K562 (cell line): ENCODE data around the gene TMEM41B. TPM values are rescaled to one million over a fixed set of nuclear protein-coding genes. Genes with fewer than 3 reads are reported as not detected.
"Not testable (repeated sequence)": the region's sequence is repeated elsewhere in the genome, so short reads cannot be mapped to it uniquely, and the experiment has no call there.

Source experiments
- BCL6 ChIP-seq: fragments of 250-450 bp; sonication (Bioruptor Pico); IDR thresholded peaks from 2 replicates; pipeline ENCODE4 v1.4.0; 2020
- CAMTA2 ChIP-seq: fragments of 250-450 bp; sonication (Bioruptor Pico); conservative IDR thresholded peaks from 2 replicates; pipeline ENCODE4 v1.5.1; 2022
- ELF4 ChIP-seq: fragments of 450-650 bp; formaldehyde crosslinking; IDR thresholded peaks from 2 replicates; pipeline ENCODE4 v1.4.0; 2022; ENCODE audit warnings: missing genetic modification characterization
- ERF ChIP-seq: fragments of 450-650 bp; formaldehyde crosslinking; IDR thresholded peaks from 2 replicates; pipeline ENCODE4 v1.4.0; 2020; ENCODE audit warnings: mild to moderate bottlenecking, mixed read lengths
- L3MBTL2 ChIP-seq: fragments of 450-650 bp; IDR thresholded peaks from 2 replicates; pipeline ENCODE4 v1.6.1; 2016; ENCODE audit warnings: mild to moderate bottlenecking, moderate library complexity
- MECOM ChIP-seq: fragments of 250-450 bp; sonication (Bioruptor Pico); IDR thresholded peaks from 2 replicates; pipeline ENCODE4 v1.8.0; 2022; ENCODE audit warnings: inconsistent platforms
- NFE2L1 ChIP-seq: fragments of 450-650 bp; IDR thresholded peaks from 2 replicates; pipeline ENCODE4 v1.6.1; 2016; ENCODE audit warnings: missing genetic modification characterization, low read depth, mild to moderate bottlenecking, missing compliant biosample characterization, moderate library complexity, borderline replicate concordance
- ZKSCAN8 ChIP-seq: fragments of 200-800 bp; sonication (Bioruptor generic); IDR thresholded peaks from 2 replicates; pipeline ENCODE4 v1.6.1; 2016; ENCODE audit warnings: missing genetic modification characterization, missing compliant biosample characterization
- ZNF41 ChIP-seq: fragments of 250-450 bp; sonication (Bioruptor Pico); conservative IDR thresholded peaks from 2 replicates; pipeline ENCODE4 v1.4.0; 2020; ENCODE audit warnings: mild to moderate bottlenecking
- polyA plus RNA-seq, 8 experiments: library from polyadenylated mRNA; depleted of rRNA in 4 of 8; stranded (reverse) in 5 of 8; unstranded in 3 of 8; fragments of >200 nt; fragmentation: Nextera tagmentation in 2 of 8; fragmentation: Illumina TruSeq in 1 of 8; extraction: Ambion mirVana in 2 of 8; extraction: Trizol in 1 of 8; gene quantifications; 2 replicates each; pipeline versions ENCODE4 v1.2.1 to v1.2.3, GENCODE V29; 2011 to 2014; ENCODE audit warnings: inconsistent platforms in 1 of 8, missing spikeins in 1 of 8
- total RNA-seq, 7 experiments: library from RNA; depleted of rRNA in 6 of 7; stranded (reverse); fragments of >200 nt in 6 of 7; fragmentation: Illumina TruSeq in 2 of 7; extraction: Trizol in 2 of 7; gene quantifications; 2 replicates each; pipeline versions ENCODE4 v1.2.1 to v1.2.3, GENCODE V29; 2011 to 2021; ENCODE audit warnings: low replicate concordance in 1 of 7
- TF ChIP-seq, protein P1 (sequence below): fragments of 250-450 bp; sonication (Bioruptor Pico); IDR thresholded peaks from 2 replicates; pipeline ENCODE4 v1.8.0; 2021; ENCODE audit warnings: moderate library complexity, mild to moderate bottlenecking, inconsistent platforms
- TF ChIP-seq, protein P2 (sequence below), 3 experiments: fragments of 200-800 bp in 1 of 3; fragments of 250-450 bp in 1 of 3; fragments of 450-650 bp in 1 of 3; sonication (Bioruptor Pico) in 1 of 3; sonication (Bioruptor generic) in 1 of 3; formaldehyde crosslinking in 1 of 3; IDR thresholded peaks; 2 replicates each; pipeline versions ENCODE4 v1.6.1 to v1.8.0; 2016 to 2022; ENCODE audit warnings: mild to moderate bottlenecking in 2 of 3, missing genetic modification characterization in 2 of 3, missing compliant biosample characterization in 1 of 3, moderate library complexity in 1 of 3
- TF ChIP-seq, protein P3 (sequence below), 2 experiments: IDR thresholded peaks in 1 of 2; conservative IDR thresholded peaks in 1 of 2; 2 replicates each; pipeline ENCODE4 v1.6.1; 2016; ENCODE audit warnings: low read depth in 2 of 2, mild to moderate bottlenecking in 1 of 2, missing compliant biosample characterization in 1 of 2, missing genetic modification characterization in 1 of 2, moderate library complexity in 1 of 2
- TF ChIP-seq, protein P4 (sequence below): sonication (generic); formaldehyde crosslinking; IDR thresholded peaks from 2 replicates; pipeline ENCODE4 v1.9.0; 2022; ENCODE audit warnings: mild to moderate bottlenecking, missing genetic modification reagents
- TF ChIP-seq, protein P5 (sequence below): fragments of 450-650 bp; conservative IDR thresholded peaks from 2 replicates; pipeline ENCODE4 v1.6.1; 2016; ENCODE audit warnings: missing genetic modification characterization, low read depth, mild to moderate bottlenecking, control low read depth, missing compliant biosample characterization

The TMEM41B gene
- total and polyA plus RNA-seq, 9 of the 15 experiments (the other 6 are each of a cell fraction or from before 2014, with no cell fraction given), result 17.1 to 89.6 (median 48.7) TPM

DNA sequence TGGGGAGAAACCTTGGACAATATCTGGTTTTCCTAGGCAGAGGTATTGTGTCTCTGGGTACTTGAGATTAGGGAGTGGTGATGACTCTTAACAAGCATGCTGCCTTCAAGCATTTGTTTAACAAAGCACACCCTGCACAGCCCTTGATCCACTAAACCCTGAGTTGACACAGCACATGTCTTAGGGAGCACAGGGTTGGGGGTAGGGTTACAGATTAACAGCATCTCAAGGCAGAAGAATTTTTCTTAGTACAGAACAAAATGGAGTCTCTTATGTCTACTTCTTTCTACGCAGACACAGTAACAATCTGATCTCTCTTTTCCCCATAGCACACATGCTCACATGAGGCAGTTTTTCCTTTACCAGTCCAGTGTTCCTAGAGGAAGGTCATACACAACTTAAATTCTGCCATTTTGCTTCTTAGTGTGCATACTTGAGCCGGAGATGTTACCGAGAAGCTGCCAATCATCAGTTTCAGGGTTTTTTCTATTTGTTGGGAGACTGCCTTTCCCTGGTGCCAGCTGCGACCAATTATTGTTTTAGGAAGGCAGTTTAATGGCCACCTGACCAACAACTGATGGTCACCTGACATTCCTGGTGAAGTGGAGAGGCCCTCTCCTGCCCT is 5.1 kb upstream of the TMEM41B start (continued):
- TF ChIP-seq, protein P1, sequence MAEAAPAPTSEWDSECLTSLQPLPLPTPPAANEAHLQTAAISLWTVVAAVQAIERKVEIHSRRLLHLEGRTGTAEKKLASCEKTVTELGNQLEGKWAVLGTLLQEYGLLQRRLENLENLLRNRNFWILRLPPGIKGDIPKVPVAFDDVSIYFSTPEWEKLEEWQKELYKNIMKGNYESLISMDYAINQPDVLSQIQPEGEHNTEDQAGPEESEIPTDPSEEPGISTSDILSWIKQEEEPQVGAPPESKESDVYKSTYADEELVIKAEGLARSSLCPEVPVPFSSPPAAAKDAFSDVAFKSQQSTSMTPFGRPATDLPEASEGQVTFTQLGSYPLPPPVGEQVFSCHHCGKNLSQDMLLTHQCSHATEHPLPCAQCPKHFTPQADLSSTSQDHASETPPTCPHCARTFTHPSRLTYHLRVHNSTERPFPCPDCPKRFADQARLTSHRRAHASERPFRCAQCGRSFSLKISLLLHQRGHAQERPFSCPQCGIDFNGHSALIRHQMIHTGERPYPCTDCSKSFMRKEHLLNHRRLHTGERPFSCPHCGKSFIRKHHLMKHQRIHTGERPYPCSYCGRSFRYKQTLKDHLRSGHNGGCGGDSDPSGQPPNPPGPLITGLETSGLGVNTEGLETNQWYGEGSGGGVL (CRISPR knock-in tag), result peak; percentile 81
- TF ChIP-seq ZKSCAN8 (CRISPR knock-in tag) (0 out of 2 replicates have a peak, but pooled peaks have one; percentile 73), NFE2L1 (tag) (peak; percentile 29; the same call in 1 of the 2 replicates), L3MBTL2 (peak; percentile 70), BCL6 (CRISPR knock-in tag) (peak; percentile 60; the same call in 1 of the 2 replicates), ELF4 (CRISPR knock-in tag) (peak; percentile 81), ZNF41 (CRISPR knock-in tag) (peak; percentile 91), ERF (CRISPR knock-in tag) (peak; percentile 85; the same call in 1 of the 2 replicates), CAMTA2 (CRISPR knock-in tag) (0 out of 2 replicates have a peak, but pooled peaks have one; percentile 62), MECOM (CRISPR knock-in tag) (peak; percentile 93)
- TF ChIP-seq, protein P2, sequence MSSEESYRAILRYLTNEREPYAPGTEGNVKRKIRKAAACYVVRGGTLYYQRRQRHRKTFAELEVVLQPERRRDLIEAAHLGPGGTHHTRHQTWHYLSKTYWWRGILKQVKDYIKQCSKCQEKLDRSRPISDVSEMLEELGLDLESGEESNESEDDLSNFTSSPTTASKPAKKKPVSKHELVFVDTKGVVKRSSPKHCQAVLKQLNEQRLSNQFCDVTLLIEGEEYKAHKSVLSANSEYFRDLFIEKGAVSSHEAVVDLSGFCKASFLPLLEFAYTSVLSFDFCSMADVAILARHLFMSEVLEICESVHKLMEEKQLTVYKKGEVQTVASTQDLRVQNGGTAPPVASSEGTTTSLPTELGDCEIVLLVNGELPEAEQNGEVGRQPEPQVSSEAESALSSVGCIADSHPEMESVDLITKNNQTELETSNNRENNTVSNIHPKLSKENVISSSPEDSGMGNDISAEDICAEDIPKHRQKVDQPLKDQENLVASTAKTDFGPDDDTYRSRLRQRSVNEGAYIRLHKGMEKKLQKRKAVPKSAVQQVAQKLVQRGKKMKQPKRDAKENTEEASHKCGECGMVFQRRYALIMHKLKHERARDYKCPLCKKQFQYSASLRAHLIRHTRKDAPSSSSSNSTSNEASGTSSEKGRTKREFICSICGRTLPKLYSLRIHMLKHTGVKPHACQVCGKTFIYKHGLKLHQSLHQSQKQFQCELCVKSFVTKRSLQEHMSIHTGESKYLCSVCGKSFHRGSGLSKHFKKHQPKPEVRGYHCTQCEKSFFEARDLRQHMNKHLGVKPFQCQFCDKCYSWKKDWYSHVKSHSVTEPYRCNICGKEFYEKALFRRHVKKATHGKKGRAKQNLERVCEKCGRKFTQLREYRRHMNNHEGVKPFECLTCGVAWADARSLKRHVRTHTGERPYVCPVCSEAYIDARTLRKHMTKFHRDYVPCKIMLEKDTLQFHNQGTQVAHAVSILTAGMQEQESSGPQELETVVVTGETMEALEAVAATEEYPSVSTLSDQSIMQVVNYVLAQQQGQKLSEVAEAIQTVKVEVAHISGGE (CRISPR knock-in tag; IDR thresholded peaks at IDR 0.05), result peak in 1 of 3 experiments; percentile 77; a peak in 2 of 6 replicates
- TF ChIP-seq, protein P3, sequence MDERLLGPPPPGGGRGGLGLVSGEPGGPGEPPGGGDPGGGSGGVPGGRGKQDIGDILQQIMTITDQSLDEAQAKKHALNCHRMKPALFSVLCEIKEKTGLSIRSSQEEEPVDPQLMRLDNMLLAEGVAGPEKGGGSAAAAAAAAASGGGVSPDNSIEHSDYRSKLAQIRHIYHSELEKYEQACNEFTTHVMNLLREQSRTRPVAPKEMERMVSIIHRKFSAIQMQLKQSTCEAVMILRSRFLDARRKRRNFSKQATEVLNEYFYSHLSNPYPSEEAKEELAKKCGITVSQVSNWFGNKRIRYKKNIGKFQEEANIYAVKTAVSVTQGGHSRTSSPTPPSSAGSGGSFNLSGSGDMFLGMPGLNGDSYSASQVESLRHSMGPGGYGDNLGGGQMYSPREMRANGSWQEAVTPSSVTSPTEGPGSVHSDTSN (CRISPR knock-in tag; IDR thresholded peaks at IDR 0.05; ENCODE audit: low read depth), result not testable (repeated sequence)
- TF ChIP-seq, protein P3 (tag; conservative IDR thresholded peaks at IDR 0.05; ENCODE audit: low read depth), result peak; percentile 60
- TF ChIP-seq, protein P4, sequence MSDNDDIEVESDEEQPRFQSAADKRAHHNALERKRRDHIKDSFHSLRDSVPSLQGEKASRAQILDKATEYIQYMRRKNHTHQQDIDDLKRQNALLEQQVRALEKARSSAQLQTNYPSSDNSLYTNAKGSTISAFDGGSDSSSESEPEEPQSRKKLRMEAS (CRISPR knock-in tag), result peak; percentile 71
- TF ChIP-seq, protein P5, sequence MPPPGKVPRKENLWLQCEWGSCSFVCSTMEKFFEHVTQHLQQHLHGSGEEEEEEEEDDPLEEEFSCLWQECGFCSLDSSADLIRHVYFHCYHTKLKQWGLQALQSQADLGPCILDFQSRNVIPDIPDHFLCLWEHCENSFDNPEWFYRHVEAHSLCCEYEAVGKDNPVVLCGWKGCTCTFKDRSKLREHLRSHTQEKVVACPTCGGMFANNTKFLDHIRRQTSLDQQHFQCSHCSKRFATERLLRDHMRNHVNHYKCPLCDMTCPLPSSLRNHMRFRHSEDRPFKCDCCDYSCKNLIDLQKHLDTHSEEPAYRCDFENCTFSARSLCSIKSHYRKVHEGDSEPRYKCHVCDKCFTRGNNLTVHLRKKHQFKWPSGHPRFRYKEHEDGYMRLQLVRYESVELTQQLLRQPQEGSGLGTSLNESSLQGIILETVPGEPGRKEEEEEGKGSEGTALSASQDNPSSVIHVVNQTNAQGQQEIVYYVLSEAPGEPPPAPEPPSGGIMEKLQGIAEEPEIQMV (tag), result peak; percentile 86
